ENCODE data around the gene TCF4.

Gene TCF4

DNA sequence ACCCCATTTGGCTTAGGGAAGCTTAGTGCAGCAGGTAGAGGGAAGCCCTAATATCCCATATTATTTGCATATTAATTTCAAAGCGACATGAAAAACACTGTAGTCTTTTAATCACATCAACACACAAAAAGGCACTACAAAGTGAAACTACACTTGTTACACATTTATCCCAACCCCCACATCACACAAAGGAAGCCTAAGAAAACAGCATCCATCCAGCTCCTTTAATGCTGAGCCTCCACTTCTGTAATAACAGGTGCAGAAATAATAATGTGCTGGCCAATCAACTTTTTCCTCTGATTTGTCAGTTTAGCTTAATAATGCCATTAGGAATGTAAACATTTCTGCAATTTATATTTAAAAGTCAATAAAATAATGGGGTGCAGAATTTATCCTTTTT, 274.0 kb downstream of the TCF4 start:
- no peak for TF ChIP-seq CTCF (IDR thresholded peaks at IDR 0.05; ENCODE audit: low read depth, low read length)
- DNase-seq (ENCODE audit: low read depth, low spot score), result no peak
- in situ Hi-C loops (cut with HindIII; ENCODE audit: low sequenced_read_pairs), result no loop called here
- no peak overlapping the region for H3K4me3 ChIP-seq (ENCODE audit: low read depth, low read length)

GRCh38 chr18:55310863-55311262, 277.1 kb downstream of the TCF4 start:
- no peak for DNase-seq (ENCODE audit: low read depth, low spot score)
- in situ Hi-C loops (cut with HindIII; ENCODE audit: low sequenced_read_pairs), result no loop called here
- H3K4me3 ChIP-seq (ENCODE audit: low read depth, low read length), result no peak overlapping the region
- no peak for TF ChIP-seq CTCF (IDR thresholded peaks at IDR 0.05; ENCODE audit: low read depth, low read length)

GRCh38 chr18:55310044-55310676, 277.8 kb downstream of the TCF4 start:
- no peak for TF ChIP-seq CTCF (IDR thresholded peaks at IDR 0.05; ENCODE audit: low read depth, low read length)
- no peak for DNase-seq (ENCODE audit: low read depth, low spot score)
- in situ Hi-C loops (cut with HindIII; ENCODE audit: low sequenced_read_pairs), result no loop called here
- no peak overlapping the region for H3K4me3 ChIP-seq (ENCODE audit: low read depth, low read length)

DNA sequence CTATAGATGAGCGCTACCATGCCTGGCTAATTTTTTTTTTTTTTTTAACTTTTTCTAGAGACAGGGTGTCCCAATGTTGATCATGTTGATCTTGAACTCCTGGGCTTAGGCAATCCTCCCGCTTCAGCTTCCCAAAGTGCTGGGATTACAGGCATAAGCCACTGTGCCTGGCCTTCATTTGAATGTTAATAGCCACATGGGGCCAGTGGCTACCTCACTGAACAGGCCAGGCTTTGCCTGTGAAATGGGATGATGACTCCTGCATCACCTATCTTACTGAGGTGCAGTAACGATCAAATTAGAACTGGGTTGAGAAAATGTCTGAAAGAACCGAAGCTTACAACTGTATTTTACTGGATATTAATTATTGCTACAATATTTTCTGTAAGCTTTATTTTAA, 278.7 kb downstream of the TCF4 start:
- in situ Hi-C loops (cut with HindIII; ENCODE audit: low sequenced_read_pairs), result no loop called here
- no peak overlapping the region for H3K4me3 ChIP-seq (ENCODE audit: low read depth, low read length)
- TF ChIP-seq CTCF (IDR thresholded peaks at IDR 0.05; ENCODE audit: low read depth, low read length), result no peak
- no peak for DNase-seq (ENCODE audit: low read depth, low spot score)

- TF ChIP-seq CTCF (IDR thresholded peaks at IDR 0.05; ENCODE audit: low read depth, low read length), result no peak
- in situ Hi-C loops (cut with HindIII; ENCODE audit: low sequenced_read_pairs), result no loop called here
- H3K4me3 ChIP-seq (ENCODE audit: low read depth, low read length), result no peak overlapping the region
- DNase-seq (ENCODE audit: low read depth, low spot score), result no peak
Observed at GRCh38 chr18:55307505-55307904, 280.5 kb downstream of the TCF4 start.

- no peak for DNase-seq (ENCODE audit: low read depth, low spot score)
- in situ Hi-C loops (cut with HindIII; ENCODE audit: low sequenced_read_pairs), result no loop called here
- no peak overlapping the region for H3K4me3 ChIP-seq (ENCODE audit: low read depth, low read length)
- TF ChIP-seq CTCF (IDR thresholded peaks at IDR 0.05; ENCODE audit: low read depth, low read length), result no peak
Observed at GRCh38 chr18:55306359-55307024, 281.5 kb downstream of the TCF4 start.

Measured in astrocyte of the spinal cord (primary cell).